Effector memory CD4-positive, alpha-beta T cell (primary cell): ENCODE data around the gene AQP12B.

Experiments used
- DNase-seq, 3 donors: peaks; one replicate each; pipeline ENCODE4 v3.0.0-alpha.2; 2020
- H3K27ac ChIP-seq: 2 replicates; pipeline ENCODE4 v1.7.0; 2013; ENCODE audit warnings: mild to moderate bottlenecking, low read length, moderate library complexity; ENCODE audit not compliant: insufficient read depth, poor library complexity, severe bottlenecking
- H3K27me3 ChIP-seq: replicated peaks from 2 replicates; pipeline ENCODE4 v1.7.0; 2013; ENCODE audit warnings: mild to moderate bottlenecking, low read length; ENCODE audit not compliant: insufficient read depth, control insufficient read depth, poor library complexity, severe bottlenecking
- H3K36me3 ChIP-seq: 2 replicates; pipeline ENCODE4 v1.7.0; 2013; ENCODE audit warnings: mild to moderate bottlenecking, low read length, moderate library complexity; ENCODE audit not compliant: control insufficient read depth, insufficient read depth
- H3K4me1 ChIP-seq: 2 replicates; pipeline ENCODE4 v1.7.0; 2013; ENCODE audit warnings: low read length, mild to moderate bottlenecking; ENCODE audit not compliant: control insufficient read depth, insufficient read depth, poor library complexity, severe bottlenecking
- H3K4me3 ChIP-seq: 2 replicates; pipeline ENCODE4 v1.7.0; 2013; ENCODE audit warnings: low read length, low read depth, mild to moderate bottlenecking; ENCODE audit not compliant: insufficient read depth, poor library complexity, severe bottlenecking
- H3K9me3 ChIP-seq: 2 replicates; pipeline ENCODE4 v1.7.0; 2013; ENCODE audit warnings: mild to moderate bottlenecking, low read length, moderate library complexity; ENCODE audit not compliant: control insufficient read depth

The AQP12B gene

GRCh38 chr2:240643093-240643810, 39.4 kb downstream of the AQP12B start:
- DNase-seq, result no peak
- Histone ChIP-seq H3K4me1 (peaks cover 7% of the 10 kb centered on the region), H3K27ac (no peak overlapping the region), H3K36me3 (no peaks in the 10 kb centered on the region), H3K9me3 (no peaks in the 10 kb centered on the region), H3K4me3 (no peak overlapping the region), H3K27me3 (no peaks in the 10 kb centered on the region)

- DNase-seq, result no peak
- H3K4me1 ChIP-seq, result peaks cover 7% of the 10 kb centered on the region
- no peaks in the 10 kb centered on the region for H3K9me3 ChIP-seq
- H3K27me3 ChIP-seq, result no peaks in the 10 kb centered on the region
- no peak overlapping the region for H3K4me3 ChIP-seq
- no peaks in the 10 kb centered on the region for H3K36me3 ChIP-seq
- H3K27ac ChIP-seq, result no peak overlapping the region
These were observed 39.9 kb downstream of the AQP12B start for GRCh38 chr2:240642806-240643092.

GRCh38 chr2:240642061-240642805, 40.5 kb downstream of the AQP12B start:
- no peaks in the 10 kb centered on the region for H3K36me3 ChIP-seq
- H3K9me3 ChIP-seq, result no peaks in the 10 kb centered on the region
- DNase-seq, result no peak
- no peak overlapping the region for H3K4me3 ChIP-seq
- H3K27me3 ChIP-seq, result no peaks in the 10 kb centered on the region
- no peak overlapping the region for H3K27ac ChIP-seq
- peaks cover 7% of the 10 kb centered on the region for H3K4me1 ChIP-seq

GRCh38 chr2:240640939-240641338, 41.7 kb downstream of the AQP12B start:
- Histone ChIP-seq H3K27me3 (no peaks in the 10 kb centered on the region), H3K27ac (no peak overlapping the region), H3K9me3 (no peaks in the 10 kb centered on the region), H3K4me3 (no peak overlapping the region), H3K4me1 (peaks cover 1% of the 10 kb centered on the region), H3K36me3 (no peaks in the 10 kb centered on the region)
- no peak for DNase-seq

- no peak overlapping the region for H3K4me3 ChIP-seq
- no peak for DNase-seq
- no peaks in the 10 kb centered on the region for H3K36me3 ChIP-seq
- no peaks in the 10 kb centered on the region for H3K4me1 ChIP-seq
- H3K27ac ChIP-seq, result no peak overlapping the region
- no peaks in the 10 kb centered on the region for H3K27me3 ChIP-seq
- no peaks in the 10 kb centered on the region for H3K9me3 ChIP-seq
These were observed 43.1 kb downstream of the AQP12B start for GRCh38 chr2:240639566-240639965.

GRCh38 chr2:240638512-240639160, 44.0 kb downstream of the AQP12B start:
- no peaks in the 10 kb centered on the region for H3K36me3 ChIP-seq
- no peak overlapping the region for H3K27ac ChIP-seq
- DNase-seq, result no peak
- no peaks in the 10 kb centered on the region for H3K4me1 ChIP-seq
- no peak overlapping the region for H3K4me3 ChIP-seq
- H3K9me3 ChIP-seq, result peaks cover 5% of the 10 kb centered on the region
- H3K27me3 ChIP-seq, result no peaks in the 10 kb centered on the region

GRCh38 chr2:240637901-240638345, 44.8 kb downstream of the AQP12B start:
- Histone ChIP-seq H3K4me3 (no peak overlapping the region), H3K9me3 (peaks cover 7% of the 10 kb centered on the region), H3K27me3 (no peaks in the 10 kb centered on the region), H3K4me1 (no peaks in the 10 kb centered on the region), H3K27ac (no peak overlapping the region), H3K36me3 (no peaks in the 10 kb centered on the region)
- no peak for DNase-seq

GRCh38 chr2:240637116-240637900, 45.4 kb downstream of the AQP12B start:
- peaks cover 7% of the 10 kb centered on the region for H3K9me3 ChIP-seq
- no peak for DNase-seq
- H3K27me3 ChIP-seq, result no peaks in the 10 kb centered on the region
- H3K27ac ChIP-seq, result no peak overlapping the region
- H3K4me1 ChIP-seq, result no peaks in the 10 kb centered on the region
- H3K36me3 ChIP-seq, result no peaks in the 10 kb centered on the region
- H3K4me3 ChIP-seq, result no peak overlapping the region

GRCh38 chr2:240636563-240637115, 46.0 kb downstream of the AQP12B start:
- Histone ChIP-seq H3K36me3 (no peaks in the 10 kb centered on the region), H3K27me3 (no peaks in the 10 kb centered on the region), H3K27ac (no peak overlapping the region), H3K4me3 (no peak overlapping the region), H3K4me1 (no peaks in the 10 kb centered on the region), H3K9me3 (peaks cover 7% of the 10 kb centered on the region)
- no peak for DNase-seq
